ENCODE data around the gene PKHD1.
A peak's percentile ranks its signal among the peaks of the same experiment; 100 is the strongest.

Gene PKHD1

DNA sequence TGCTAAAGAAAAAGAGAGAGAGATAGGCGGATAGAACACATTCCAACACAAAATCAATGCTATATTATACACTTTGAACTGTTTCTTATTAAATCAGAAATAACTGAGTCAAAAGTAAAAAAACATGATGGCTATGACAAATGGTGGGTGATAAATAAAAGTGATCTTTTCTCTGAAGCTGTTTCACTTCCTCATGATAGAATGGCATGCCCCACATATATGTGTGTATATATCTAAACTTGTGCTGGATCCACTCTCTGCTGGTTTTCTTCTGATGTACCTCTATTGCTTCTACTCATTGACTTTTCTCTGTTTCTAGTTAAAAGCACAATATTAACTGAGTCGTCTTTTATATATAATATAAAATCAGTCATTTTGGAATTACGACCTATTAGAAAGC is 429.9 kb downstream of the PKHD1 start:
- DNase-seq: no peak

DNA sequence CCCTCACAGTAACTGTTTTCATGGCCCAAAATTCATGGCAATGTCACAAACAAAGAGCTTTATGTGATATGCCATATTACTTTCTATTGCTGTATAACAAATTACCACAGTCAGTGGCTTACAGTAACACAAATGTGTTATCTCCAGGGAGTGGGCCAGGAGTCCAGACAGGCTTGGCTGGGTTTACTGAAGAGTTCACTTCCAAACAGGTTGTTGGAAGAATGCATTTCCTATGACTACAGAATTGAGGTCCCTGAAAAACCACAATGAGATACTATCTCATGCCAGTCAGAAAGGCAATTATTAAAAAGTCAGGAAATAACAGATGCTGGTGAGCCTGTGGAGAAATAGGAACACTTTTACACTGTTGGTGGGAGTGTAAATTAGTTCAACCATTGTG is 431.9 kb downstream of the PKHD1 start:
- no peak for DNase-seq

DNA sequence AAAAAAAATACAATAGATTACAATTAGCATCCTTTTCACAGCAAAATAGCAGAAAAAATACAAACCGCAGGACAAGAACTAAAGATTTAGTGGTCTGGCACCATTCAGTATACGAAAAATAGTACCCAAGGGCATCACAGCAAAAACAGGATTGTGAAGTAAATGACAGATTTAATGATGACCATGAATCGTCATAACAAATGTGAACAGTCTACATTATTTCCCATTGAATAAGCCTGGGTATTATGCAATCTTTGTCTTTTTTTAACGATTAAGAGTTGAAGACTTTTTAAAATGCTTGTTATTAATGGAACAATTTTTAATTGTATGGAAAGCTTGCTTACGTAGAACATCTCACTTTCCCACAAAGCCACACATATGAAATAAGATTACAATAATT is 432.8 kb downstream of the PKHD1 start:
- no peak for DNase-seq

DNA sequence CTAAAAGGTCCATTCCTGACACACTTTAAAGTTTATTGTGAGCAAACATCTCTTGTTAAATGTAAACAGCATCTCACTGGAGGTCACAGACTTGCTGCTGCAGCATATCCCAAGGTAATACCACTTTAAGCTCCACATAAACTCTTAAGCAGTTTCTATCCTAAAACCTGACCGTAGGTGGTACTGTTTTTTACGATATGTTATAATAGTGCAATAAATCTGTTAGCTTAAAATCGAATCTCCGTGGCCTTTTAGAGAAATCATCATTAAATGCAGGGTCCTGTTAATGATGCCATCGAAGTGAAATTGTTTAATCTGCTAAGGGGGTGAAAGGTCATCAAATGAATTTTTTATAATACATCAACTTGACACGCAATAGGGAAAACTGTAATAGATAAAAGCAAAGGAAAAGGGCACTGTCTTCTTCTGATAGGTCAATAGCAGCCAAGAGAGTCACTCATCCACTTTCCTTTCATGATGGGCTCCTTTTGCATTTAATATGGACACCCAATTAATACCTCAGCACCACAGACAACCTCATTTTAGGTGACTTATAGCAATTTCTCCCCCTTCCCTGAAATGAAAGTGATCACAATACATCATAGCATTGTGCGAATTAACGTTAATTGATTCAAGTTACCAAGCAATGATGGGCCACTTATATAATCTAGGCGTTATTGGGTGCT is 436.1 kb downstream of the PKHD1 start:
- no peak for DNase-seq

DNA sequence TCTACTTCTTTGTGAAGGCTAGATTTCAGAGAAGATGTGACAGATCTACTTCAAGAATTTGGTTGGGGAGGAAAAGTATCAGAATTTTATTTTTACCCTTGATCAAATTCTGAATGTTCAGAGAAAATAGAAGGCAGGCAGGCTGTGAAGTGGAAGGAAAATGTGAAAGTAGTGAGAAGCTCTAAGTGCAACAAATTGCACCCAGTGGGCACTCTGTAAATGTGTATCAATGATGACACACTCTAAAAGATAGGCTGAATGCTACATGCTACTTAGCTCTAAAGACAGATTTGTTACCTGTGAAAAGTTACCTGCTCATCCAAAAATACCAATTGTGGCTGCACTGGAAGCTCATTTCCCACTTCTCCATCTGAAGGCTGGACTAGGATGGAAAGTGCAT is 438.6 kb downstream of the PKHD1 start:
- no peak for DNase-seq

DNA sequence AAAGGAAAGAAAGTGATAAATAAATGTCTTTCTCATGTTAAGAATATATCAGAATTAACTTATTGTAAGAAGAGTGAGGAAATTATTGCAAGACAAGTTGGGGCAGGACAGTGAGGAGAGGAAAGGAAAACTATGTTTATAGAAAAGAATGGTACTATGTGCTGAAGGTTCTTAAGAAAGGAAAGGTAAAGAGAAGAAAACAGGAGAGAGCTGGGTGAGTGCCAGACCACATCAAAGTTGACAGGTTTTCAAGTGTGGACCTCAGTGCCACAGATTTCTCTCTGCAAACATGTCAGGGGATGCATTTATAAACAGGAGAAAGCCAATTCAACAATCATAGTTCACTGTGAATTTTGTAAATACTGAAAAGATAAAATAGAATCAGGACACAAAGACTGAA is 439.2 kb downstream of the PKHD1 start:
- DNase-seq: no peak

DNA sequence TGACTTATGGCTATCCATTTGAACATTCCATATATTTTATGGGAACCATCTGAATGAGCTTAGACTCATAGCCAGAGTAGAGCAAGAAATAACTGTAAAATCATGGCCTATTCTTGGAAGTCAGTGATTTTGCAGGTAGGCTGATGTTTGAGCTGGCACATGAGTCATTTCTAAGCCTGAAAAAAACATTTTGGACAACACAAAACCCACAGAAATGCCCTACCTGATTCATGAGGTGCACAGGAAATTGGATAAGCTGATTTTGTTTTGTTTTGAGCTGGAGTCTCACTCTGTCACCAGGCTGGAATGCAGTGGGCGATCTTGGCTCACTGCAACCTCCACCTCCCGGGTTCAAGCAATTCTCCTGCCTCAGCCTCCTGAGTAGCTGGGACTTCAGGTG is 443.0 kb downstream of the PKHD1 start:
- DNase-seq: no peak

DNA sequence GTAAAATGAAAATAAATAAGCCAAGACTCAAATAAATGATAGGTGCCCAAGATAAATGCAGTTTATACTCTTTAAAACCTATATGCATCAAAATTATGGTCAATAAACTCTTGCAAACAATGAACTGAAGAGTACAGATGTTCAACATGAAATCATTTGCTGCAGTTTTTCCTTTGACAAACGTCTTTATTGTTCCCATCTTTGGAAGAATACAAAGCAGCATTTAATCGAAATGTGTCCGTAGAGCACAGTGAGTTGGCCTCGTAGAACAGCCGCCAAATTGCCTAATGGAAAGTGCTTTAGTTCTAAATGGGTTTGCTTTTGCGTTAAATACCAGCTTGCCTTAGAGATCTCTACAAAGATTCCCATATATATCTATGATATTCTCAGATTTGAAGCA is 447.4 kb downstream of the PKHD1 start:
- DNase-seq: no peak

DNA sequence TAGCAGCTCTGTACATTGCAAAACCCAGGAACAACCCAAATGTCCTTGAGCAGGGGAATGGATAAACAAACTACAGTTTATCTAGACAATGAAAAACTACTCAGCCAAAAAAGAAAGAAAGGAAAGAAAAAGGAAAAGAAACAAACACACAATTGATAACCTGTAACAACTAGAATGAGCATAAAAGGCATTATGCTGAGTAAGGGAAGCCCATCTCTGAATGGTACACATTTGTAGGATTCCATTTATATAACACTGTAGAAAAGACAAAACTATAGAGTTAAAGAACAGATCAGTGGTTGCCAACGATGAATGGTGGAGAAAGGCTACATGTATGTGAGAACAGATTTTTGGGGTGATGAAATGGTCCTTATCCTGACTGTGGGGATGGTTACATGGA is 454.0 kb downstream of the PKHD1 start:
- no peak for DNase-seq

DNA sequence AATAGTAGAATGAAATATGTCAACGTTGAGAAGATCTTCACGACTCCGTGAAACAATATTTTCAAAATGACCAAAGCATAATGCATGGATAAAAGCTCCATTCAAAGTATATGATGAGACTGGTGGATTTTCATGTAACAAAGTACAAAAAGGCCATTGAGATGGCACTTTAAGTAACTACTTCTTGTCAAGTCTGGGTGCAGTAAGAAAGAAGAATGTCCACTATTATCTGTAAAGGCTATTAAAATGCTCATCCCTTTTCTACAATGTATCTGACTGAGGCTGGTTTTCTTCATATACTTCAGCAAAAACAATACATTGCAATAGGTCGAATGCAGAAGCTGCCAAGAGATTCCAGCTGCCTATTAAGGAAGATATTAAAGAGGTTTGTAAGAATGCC is 457.4 kb downstream of the PKHD1 start:
- no peak for DNase-seq

DNA sequence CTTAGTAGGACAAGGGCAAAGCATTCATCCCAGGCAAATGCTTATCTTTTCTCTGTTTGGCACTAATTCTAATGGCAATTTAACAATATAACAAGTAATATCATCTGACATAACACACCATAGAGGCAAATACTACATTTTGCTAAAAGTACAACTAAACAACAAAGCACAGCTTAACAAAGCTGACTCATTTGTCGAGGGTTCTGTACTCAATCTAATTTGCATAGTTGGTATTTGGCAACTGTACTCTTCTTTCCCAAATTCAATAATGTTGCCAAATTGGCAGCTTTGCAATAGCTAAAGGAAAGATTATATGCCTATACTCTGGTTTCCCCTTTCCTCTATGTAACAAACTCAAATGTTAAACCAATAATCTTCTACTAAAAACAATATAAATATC is 461.0 kb downstream of the PKHD1 start:
- no peak for DNase-seq

DNA sequence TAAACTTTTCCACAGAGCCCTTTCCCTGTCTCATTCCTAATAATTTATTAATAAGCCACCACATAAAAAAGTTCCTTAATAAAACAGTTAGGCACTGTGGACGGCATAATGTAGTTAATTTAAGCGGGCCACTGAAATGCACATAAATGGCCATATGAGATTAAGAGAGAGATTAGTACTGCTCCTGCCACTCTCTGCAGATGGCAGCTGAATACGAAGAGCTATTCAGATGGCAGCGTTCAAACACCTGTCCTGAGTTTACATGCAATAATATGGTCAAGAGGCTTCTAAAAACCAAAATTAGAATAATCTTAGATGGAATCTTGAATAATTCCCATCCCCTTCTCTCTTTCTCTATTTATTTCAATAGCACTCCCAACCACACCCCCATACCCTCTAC is 461.8 kb downstream of the PKHD1 start:
- DNase-seq: no peak

DNA sequence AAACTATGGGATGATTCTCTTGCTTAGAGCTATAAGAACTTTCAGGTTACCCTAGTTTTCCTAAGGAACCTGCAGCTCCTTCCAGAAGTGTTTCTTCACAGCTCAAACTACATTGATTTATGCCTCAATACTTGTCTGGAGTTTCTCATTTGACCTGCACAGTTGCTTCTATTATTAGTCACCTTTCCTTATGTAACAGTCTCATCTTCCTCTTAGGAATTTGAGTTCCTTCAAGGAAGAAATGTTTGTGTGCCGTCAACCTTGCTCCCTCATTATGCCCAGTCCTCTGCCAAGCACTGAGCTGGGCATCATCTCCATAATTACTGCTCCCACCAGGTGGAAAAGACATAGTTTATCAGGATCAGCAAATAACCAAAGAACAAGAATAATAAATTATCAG is 466.4 kb downstream of the PKHD1 start:
- no peak for DNase-seq

DNA sequence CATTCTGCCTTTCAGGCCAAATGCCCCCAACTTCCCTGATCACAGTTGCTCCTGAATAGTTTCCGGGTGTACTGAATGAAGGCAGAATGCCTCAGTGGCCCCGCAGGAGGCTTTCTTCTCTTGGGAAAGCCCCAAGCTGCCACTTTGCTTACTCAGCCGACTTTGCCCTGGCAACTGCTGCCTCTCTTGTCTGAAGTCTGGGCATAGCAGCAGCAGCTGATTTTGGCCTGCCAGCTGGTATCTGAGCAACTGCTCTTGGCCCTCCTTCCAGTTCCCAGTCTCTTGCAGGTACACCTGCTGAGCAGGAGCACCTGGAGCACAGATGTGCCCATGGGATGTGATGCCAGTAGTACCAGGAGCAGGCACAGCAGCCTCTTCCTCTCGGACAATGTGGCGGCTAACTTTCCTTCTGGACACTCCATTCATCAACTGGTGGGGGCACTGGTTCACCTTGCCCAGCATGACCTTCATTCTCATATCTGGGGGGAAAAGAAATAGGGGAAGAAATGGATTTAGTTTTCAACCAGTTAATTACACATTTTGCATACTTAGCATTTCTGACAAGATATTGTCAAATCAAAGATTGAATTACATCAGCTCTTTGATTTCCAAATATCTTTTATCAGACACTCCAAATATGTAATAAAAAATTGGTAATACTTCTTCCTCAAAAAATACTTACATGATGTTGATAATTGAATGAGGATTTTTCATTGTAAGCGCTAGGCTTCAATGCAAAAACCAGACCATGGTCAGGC is 468.2 kb downstream of the PKHD1 start:
- no peak for DNase-seq

DNA sequence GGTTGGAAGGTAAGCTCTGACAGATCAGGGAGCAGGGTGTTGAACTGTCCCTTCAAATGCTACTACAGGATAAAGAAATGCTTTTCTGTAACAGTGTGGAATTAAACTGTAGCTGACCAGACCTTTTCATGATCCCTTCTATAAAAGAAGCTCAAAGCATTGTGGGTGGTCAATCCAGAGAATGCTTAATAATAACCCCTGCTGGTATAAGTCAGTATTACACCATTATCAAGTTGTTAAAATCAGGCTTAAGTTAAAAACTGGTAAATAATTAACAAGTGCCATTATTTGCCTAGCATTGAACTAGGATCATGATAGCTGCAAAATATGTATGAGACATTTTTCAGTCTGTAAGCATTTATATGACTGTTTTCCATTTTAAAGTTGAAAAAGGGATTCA is 468.9 kb downstream of the PKHD1 start:
- peak; percentile 48 for DNase-seq

DNA sequence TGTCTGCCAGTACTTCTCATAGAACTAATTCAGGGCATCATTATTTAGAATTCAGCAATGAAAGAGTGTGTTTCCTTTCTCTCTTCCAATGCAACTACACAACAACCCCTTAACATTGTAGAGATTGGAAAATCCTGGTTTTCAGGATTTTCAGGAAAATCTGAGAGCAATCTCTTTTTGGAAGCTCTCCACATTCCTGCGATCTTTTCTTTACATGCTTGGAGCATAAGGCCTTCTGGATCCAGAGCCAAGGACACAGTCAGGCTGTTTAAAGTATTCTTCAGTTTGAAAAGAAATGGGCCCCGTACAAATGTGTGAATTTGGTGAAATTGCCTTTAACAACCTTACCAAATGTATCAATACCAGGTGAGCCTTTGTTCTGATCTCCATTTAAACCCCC is 469.7 kb downstream of the PKHD1 start:
- DNase-seq: no peak

DNA sequence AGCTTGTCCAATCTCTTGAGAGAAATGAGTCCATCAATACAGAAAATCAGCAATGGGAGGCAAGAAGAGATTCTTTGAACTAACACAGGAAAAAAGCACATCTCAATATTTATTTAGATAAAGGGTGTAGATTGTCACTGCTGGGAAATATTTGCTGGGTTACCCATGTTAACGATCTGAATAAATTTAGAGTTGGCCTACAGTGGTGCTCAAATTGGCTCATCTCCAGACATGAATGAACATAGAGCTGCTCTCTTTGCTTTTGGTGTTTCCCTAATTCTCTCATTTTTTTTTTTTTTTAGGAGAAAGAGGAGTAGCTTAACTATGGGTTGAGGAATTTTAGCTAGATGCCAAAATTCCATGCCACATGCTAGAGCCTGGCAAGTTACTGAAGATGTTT is 471.2 kb downstream of the PKHD1 start:
- no peak for DNase-seq

DNA sequence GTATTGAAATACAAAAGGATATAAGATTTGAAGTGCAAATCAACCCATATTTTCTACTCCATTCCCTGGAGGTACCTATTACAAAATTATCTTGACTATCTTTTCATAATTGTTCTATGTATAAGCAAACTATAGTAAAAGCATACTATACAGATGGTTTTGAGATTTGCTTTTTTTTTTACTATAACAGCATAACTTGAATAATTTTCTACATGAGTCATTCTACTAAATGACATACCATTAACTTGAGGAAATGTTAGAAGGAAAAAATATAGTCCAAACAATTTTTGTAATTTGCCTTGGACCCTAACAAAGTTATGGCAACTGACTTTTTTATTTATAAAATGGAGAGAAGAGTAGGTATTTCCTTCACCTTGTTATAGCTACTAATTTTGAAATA is 472.7 kb downstream of the PKHD1 start:
- DNase-seq: no peak

DNA sequence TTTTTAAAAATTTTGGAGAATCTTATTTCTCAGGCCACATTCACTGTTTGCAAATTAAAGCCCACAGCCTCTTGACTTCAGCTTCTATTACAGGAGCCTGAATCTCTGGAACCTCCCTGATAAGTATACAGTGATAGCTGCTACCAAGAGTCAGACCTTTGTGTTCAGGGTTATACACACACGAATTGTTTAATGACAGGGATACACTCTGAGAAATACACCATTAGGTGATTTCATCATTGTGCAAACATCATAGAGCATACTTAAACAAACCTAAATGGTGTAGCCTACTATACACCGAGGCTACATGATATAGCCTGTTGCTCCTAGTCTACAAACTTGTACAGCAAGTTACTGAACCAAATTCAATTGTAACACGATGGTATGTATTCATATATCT is 473.9 kb downstream of the PKHD1 start:
- DNase-seq: no peak

DNA sequence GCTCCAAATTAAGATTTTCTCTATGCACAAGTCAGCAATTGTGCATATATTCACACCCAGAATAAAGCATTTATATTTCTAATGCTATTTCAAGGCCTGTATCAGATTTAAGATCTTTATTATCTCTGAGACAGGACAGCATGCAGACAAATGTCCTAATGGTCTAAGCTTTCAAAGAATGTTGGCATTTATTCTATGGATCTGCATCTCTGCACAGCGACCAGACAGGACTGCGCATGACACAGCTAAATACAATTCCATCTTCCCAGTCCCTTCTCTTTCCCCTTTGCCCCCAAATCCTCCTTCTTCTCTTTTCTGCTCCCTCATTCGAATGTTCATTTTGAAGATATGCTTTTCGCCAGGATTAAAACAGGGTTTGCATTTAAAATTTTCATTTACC is 478.5 kb downstream of the PKHD1 start:
- DNase-seq: no peak

DNA sequence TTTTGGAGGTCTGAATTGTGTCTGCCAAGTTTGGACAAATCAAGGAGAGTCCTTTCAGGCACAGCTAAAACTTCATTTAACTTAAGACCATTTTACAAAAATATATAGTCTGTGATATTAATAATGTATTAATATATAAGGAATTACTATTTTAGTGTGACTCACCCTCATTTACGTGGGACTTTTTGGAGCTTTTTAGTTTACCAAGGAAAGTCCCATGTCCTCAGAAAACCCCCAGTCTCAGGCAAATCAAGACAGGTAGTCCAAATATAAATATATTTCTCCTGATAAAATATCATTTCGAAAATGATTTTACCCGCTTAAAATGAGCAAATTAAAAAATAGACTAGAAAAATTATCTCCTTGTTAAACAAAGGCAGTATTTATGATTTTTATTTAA is 479.0 kb downstream of the PKHD1 start:
- DNase-seq: no peak

DNA sequence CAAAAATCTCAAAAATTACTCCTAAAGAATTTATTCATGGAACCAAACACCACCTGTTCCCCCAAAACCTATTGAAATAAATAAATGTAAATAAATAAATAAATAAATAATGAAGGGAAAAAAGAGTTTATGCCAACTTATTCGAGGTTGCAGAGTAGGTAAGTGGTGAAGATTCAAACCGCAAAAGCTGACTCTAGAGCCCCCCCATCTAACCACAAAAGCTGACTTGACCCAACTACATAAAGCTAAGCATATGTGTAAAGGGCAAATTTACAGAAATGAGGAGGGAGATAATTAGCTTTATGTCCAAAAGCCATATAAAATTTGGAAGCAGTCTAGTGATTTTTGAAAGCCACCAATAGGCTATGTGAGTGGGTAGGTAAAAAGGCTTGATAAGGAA is 486.9 kb downstream of the PKHD1 start:
- no peak for DNase-seq

DNA sequence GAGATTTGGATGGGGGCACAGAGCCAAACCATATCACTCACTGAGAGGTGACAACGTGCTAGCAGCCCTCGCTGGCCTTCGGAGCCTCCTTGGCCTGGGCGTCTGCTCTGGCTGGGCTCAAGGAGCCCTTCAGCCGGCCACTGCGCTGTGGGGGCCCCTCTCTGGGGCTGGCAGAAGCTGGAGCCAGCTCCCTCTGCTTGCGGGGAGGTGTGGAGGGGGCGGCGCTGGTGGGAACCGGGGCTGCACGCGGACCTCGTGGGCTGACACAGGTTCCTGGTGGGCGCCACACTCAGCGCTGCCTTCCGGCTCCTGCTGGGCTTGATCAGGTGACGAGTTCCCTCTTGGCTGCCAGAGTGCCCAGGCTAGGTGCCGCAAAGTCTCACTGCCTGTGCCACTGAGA is 489.2 kb downstream of the PKHD1 start:
- DNase-seq: no peak

DNA sequence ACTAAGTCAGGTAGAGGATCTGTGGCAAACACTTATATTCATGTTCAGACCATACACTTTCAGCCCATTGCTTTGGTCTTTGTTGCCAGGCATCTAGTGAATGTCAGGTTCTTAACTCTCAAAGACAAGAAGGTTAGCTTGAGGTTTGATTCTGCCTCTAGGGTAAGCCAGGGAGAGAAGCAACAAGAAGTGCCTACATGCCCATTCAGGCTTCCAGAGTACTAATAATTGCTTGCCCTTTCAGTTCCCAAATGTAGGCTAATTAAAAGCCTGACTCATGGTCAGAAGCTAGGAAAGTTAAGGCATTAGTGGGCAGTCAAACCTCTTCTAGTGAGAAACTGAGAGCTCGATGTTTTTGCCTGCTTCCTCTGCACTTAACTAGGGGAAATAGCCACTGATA is 492.4 kb downstream of the PKHD1 start:
- no peak for DNase-seq

DNA sequence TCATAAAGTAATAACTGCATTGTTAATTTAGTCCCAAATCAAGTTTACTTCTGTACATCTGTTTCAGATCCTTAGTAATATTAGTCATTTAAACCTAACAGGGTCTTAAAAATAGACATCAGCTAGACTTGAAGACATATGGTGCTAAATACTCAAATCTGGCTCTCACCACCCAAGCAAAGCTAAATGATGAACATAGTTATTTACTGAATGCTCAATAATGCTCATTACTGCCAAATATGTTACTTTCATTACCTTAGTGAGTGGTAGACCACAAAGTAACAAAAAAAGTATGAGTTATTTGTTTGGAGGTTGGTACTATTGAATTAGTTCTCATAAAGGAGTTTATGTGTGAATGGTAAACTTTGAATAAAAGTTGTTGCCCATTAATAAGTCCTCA is 502.1 kb downstream of the PKHD1 start:
- DNase-seq: no peak
